ENCODE data around the gene SUSD6. TPM values are rescaled to one million over a fixed set of nuclear protein-coding genes. Genes with fewer than 3 reads are reported as not detected.

The SUSD6 gene
- total and polyA plus RNA-seq, 9 of the 15 experiments (the other 6 are each of a cell fraction or from before 2014, with no cell fraction given): 2.9 to 20.7 (median 5.6) TPM

- H3K4me2 ChIP-seq (ENCODE audit: insufficient read depth, low read length): no peak overlapping the region
- H3K27ac ChIP-seq (ENCODE audit: extremely low read depth, low read depth, low read length): no peak overlapping the region; the same call in 2 of the 3 replicates
- intact Hi-C loops (cut with micrococcal nuclease): no loop called here
- peaks cover 12 to 76% of the 10 kb centered on the region in 2 experiments for H3K4me1 ChIP-seq (replicated peaks in 1 of 2; ENCODE audit: control insufficient read depth in 2 of 2, insufficient read depth in 2 of 2, low read length in 2 of 2)
- ATAC-seq: no peak
- peaks cover 99% of the 10 kb centered on the region for H3K79me2 ChIP-seq (ENCODE audit: control insufficient read depth, insufficient read depth, low read length)
- ChIA-PET POLR2A (no interaction called here), CTCF (ENCODE audit: low intra/inter-chr PET ratio) (no interaction called here)
- no peak for FAIRE-seq
- in situ Hi-C loops (cut with MboI): no loop called here
- no peaks in the 10 kb centered on the region for H3K9me3 ChIP-seq (replicated peaks; ENCODE audit: control insufficient read depth, insufficient read depth, low read depth, low read length)
- no peaks in the 10 kb centered on the region for H3K27me3 ChIP-seq (ENCODE audit: control insufficient read depth in 2 of 2, insufficient read depth in 2 of 2, low read length in 2 of 2)
- no peak for DNase-seq (ENCODE audit: extremely low read depth in 1 of 4, low spot score in 3 of 4)
- no peak overlapping the region for H2AFZ ChIP-seq (ENCODE audit: low read depth, low read length)
- no peaks in the 10 kb centered on the region for H3K9me1 ChIP-seq (ENCODE audit: control insufficient read depth, insufficient read depth, low read length)
- H4K20me1 ChIP-seq (replicated peaks; ENCODE audit: control insufficient read depth, insufficient read depth, low read length): 0 out of 2 replicates have a peak, but pooled peaks cover 2% of the 10 kb centered on the region
- WGBS (ENCODE audit: insufficient coverage, low coverage, missing lambda C conversion rate): 75% methylated on average over 2 of the region's 2 CpGs
- peak overlapping the region in 1 of 2 experiments; percentile 33; a peak in 2 of 4 replicates for H3K9ac ChIP-seq (ENCODE audit: insufficient read depth in 1 of 2, low read depth in 2 of 2, low read length in 2 of 2)
- BruUV-seq (replicated peaks): no TSS peak
- H3K36me3 ChIP-seq (ENCODE audit: control insufficient read depth, insufficient read depth, low read length): peaks cover 21% of the 10 kb centered on the region; the same call in 2 of the 3 replicates
- TF ChIP-seq ZBTB9 (CRISPR knock-in tag; IDR thresholded peaks at IDR 0.05): no peak
- TF ChIP-seq ZNF224 (CRISPR knock-in tag; IDR thresholded peaks at IDR 0.05): no peak
- TF ChIP-seq, protein P1, sequence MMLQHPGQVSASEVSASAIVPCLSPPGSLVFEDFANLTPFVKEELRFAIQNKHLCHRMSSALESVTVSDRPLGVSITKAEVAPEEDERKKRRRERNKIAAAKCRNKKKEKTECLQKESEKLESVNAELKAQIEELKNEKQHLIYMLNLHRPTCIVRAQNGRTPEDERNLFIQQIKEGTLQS (IDR thresholded peaks at IDR 0.05): no peak
- TF ChIP-seq, protein P1 (CRISPR knock-in tag; conservative IDR thresholded peaks at IDR 0.05): no peak
- no peak for TF ChIP-seq NFATC3 (IDR thresholded peaks at IDR 0.05)
- TF ChIP-seq SREBF2 (CRISPR knock-in tag; IDR thresholded peaks at IDR 0.05): no peak
- TF ChIP-seq, protein P2, sequence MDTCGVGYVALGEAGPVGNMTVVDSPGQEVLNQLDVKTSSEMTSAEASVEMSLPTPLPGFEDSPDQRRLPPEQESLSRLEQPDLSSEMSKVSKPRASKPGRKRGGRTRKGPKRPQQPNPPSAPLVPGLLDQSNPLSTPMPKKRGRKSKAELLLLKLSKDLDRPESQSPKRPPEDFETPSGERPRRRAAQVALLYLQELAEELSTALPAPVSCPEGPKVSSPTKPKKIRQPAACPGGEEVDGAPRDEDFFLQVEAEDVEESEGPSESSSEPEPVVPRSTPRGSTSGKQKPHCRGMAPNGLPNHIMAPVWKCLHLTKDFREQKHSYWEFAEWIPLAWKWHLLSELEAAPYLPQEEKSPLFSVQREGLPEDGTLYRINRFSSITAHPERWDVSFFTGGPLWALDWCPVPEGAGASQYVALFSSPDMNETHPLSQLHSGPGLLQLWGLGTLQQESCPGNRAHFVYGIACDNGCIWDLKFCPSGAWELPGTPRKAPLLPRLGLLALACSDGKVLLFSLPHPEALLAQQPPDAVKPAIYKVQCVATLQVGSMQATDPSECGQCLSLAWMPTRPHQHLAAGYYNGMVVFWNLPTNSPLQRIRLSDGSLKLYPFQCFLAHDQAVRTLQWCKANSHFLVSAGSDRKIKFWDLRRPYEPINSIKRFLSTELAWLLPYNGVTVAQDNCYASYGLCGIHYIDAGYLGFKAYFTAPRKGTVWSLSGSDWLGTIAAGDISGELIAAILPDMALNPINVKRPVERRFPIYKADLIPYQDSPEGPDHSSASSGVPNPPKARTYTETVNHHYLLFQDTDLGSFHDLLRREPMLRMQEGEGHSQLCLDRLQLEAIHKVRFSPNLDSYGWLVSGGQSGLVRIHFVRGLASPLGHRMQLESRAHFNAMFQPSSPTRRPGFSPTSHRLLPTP (IDR thresholded peaks at IDR 0.05; ENCODE audit: borderline replicate concordance, extremely low read depth, insufficient read length): no peak
- no peak for TF ChIP-seq PYGO2 (tag; IDR thresholded peaks at IDR 0.05)
- TF ChIP-seq FOXP1 (CRISPR knock-in tag; IDR thresholded peaks at IDR 0.05): no peak
- no peak overlapping the region for H3K4me3 ChIP-seq
Measured at GRCh38 chr14:69620981-69621380, 9.6 kb downstream of the SUSD6 start.
